GM10266 (cell line): ENCODE results near the gene E4F1.

ENCODE experiments used
- DNase-seq: peaks from one replicate; pipeline ENCODE4 v3.0.0; 2012; ENCODE audit errors: extremely low spot score
- CTCF ChIP-seq: IDR thresholded peaks from 2 replicates; pipeline ENCODE4 v1.5.1; 2012; ENCODE audit warnings: mild to moderate bottlenecking, low read depth; ENCODE audit not compliant: control insufficient read depth, insufficient read depth; ENCODE audit errors: missing control alignments

Gene E4F1

GRCh38 chr16:2195322-2196161 is 27.8 kb upstream of the E4F1 start:
- no peak for DNase-seq

GRCh38 chr16:2196162-2196980 is 27.0 kb upstream of the E4F1 start, which contains the start of gene CASKIN1:
CASKIN1 (minus strand) TSS chr16:2196605; CDS start chr16:2196432, 173 bp downstream.
- TF ChIP-seq CTCF, result no peak
- DNase-seq, result peak; percentile 71

More at GRCh38 chr16:2195322-2196161, 27.8 kb upstream of the E4F1 start:
- TF ChIP-seq CTCF, result no peak

- no peak for TF ChIP-seq CTCF
- DNase-seq, result no peak
Observed at GRCh38 chr16:2196981-2197511, 26.3 kb upstream of the E4F1 start.

- DNase-seq, result no peak
- no peak for TF ChIP-seq CTCF
Observed at GRCh38 chr16:2197765-2198164, 25.6 kb upstream of the E4F1 start.

- DNase-seq, result no peak
- no peak for TF ChIP-seq CTCF
Observed at GRCh38 chr16:2198283-2198682, 25.1 kb upstream of the E4F1 start.

- TF ChIP-seq CTCF, result no peak
- DNase-seq, result no peak
Observed at GRCh38 chr16:2199095-2199494, 24.3 kb upstream of the E4F1 start.
